Mesothelial cell of epicardium (in vitro differentiated cells): ENCODE data around the gene TTC9. TPM values are rescaled to one million over a fixed set of nuclear protein-coding genes. Genes with fewer than 3 reads are reported as not detected.

ENCODE experiments used
- DNase-seq, 2 experiments: peaks; one replicate each; pipeline ENCODE4 v3.0.0; 2021; ENCODE audit warnings: low spot score in 2 of 2; ENCODE audit not compliant: unreplicated experiment in 2 of 2
- H3K27ac Mint-ChIP-seq: 2 replicates; pipeline ENCODE4 v1.8.0; 2021; ENCODE audit warnings: mixed read lengths
- H3K27me3 Mint-ChIP-seq: 2 replicates; pipeline ENCODE4 v1.8.0; 2021; ENCODE audit warnings: low read depth, mixed read lengths
- H3K36me3 Mint-ChIP-seq: 2 replicates; pipeline ENCODE4 v1.8.0; 2021; ENCODE audit warnings: mixed read lengths
- H3K4me1 Mint-ChIP-seq: 2 replicates; pipeline ENCODE4 v1.8.0; 2021; ENCODE audit warnings: mixed read lengths
- H3K4me3 Mint-ChIP-seq: 2 replicates; pipeline ENCODE4 v1.8.0; 2021; ENCODE audit warnings: mild to moderate bottlenecking, moderate library complexity, mixed read lengths
- H3K9me3 Mint-ChIP-seq: 2 replicates; pipeline ENCODE4 v1.8.0; 2021; ENCODE audit warnings: mixed read lengths
- total RNA-seq: library from RNA; stranded (reverse); gene quantifications from 3 replicates; pipeline ENCODE4 v1.2.1, GENCODE V29; 2021
- TF ChIP-seq, protein P1 (sequence below): fragments of 200-600 bp; sonication (generic); IDR thresholded peaks from one replicate; pipeline ENCODE4 v1.5.0; 2021; ENCODE audit warnings: antibody characterized with exemption; ENCODE audit not compliant: unreplicated experiment

Gene TTC9
- total RNA-seq, 1 donor from 2014 or later, result 4.8 TPM

DNA sequence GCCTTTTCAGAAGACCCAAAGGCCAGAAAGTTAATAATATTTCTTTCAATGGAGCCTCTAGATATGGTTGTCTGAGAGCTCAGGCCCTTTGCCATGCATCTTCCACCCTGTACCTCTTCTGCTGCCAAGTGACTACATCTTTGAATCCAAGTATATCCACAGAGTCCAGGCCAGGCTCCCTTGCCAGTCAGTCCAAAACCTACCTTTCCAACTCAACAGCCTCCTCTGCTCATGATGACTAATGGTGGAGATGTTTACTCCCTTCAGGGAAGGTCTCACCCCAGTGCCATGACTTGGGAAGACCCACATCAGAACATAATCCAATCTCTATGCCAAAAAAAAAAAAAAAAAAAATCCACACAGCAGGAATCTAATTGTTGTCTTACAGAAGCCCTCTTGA is 20.4 kb downstream of the TTC9 start:
- TF ChIP-seq, protein P1, sequence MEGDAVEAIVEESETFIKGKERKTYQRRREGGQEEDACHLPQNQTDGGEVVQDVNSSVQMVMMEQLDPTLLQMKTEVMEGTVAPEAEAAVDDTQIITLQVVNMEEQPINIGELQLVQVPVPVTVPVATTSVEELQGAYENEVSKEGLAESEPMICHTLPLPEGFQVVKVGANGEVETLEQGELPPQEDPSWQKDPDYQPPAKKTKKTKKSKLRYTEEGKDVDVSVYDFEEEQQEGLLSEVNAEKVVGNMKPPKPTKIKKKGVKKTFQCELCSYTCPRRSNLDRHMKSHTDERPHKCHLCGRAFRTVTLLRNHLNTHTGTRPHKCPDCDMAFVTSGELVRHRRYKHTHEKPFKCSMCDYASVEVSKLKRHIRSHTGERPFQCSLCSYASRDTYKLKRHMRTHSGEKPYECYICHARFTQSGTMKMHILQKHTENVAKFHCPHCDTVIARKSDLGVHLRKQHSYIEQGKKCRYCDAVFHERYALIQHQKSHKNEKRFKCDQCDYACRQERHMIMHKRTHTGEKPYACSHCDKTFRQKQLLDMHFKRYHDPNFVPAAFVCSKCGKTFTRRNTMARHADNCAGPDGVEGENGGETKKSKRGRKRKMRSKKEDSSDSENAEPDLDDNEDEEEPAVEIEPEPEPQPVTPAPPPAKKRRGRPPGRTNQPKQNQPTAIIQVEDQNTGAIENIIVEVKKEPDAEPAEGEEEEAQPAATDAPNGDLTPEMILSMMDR, result no peak
- Mint-ChIP-seq H3K9me3 (no peaks in the 10 kb centered on the region), H3K4me1 (peaks cover 23% of the 10 kb centered on the region), H3K4me3 (no peak overlapping the region), H3K27ac (no peak overlapping the region), H3K36me3 (no peaks in the 10 kb centered on the region), H3K27me3 (no peaks in the 10 kb centered on the region)
- DNase-seq, result no peak

DNA sequence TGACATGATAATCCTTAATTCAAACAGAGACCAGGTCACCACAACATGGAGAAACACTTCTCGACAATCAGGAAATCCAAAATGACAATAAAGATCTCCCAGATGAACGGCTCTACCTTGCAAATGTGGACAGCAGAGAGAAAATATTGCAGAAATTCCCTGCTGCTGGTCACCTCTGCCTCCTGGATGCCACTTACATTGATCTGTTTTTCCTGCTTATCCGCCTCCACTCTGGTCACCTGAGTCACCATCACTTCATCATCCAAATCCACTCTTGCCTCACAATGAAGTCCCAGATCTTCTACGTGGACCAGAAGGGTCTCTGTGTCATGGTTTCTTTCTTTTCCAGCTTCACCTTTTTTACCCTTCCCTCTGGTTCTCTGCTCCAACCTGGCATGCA is 21.1 kb downstream of the TTC9 start:
- H3K27me3 Mint-ChIP-seq, result no peaks in the 10 kb centered on the region
- H3K4me1 Mint-ChIP-seq, result peaks cover 25% of the 10 kb centered on the region
- TF ChIP-seq, protein P1, result no peak
- no peaks in the 10 kb centered on the region for H3K9me3 Mint-ChIP-seq
- H3K27ac Mint-ChIP-seq, result no peak overlapping the region
- H3K36me3 Mint-ChIP-seq, result no peaks in the 10 kb centered on the region
- no peak for DNase-seq
- H3K4me3 Mint-ChIP-seq, result no peak overlapping the region

DNA sequence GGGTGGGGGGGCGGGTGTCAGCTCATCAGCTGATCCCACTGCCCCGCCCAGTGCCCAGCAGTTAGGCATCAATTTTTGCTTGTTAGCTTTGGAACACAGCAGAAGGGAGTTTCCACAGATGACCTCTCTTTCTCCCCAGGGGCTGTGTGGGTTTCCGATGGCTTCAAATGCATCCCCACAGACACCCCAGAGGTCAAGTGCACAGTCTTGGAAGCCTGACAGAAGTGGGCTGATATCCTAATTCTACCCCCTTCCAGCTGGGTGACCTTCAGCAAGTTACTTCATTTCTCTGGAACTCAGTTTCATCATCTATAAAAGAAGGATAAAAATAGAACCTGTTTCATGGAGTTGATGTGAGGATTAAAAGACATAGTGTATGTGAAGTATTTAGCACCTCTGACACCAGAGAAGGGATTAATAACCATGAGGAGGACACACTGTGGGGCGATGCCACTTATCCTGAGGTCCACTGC is 22.0 kb downstream of the TTC9 start:
- peaks cover 25% of the 10 kb centered on the region for H3K4me1 Mint-ChIP-seq

DNA sequence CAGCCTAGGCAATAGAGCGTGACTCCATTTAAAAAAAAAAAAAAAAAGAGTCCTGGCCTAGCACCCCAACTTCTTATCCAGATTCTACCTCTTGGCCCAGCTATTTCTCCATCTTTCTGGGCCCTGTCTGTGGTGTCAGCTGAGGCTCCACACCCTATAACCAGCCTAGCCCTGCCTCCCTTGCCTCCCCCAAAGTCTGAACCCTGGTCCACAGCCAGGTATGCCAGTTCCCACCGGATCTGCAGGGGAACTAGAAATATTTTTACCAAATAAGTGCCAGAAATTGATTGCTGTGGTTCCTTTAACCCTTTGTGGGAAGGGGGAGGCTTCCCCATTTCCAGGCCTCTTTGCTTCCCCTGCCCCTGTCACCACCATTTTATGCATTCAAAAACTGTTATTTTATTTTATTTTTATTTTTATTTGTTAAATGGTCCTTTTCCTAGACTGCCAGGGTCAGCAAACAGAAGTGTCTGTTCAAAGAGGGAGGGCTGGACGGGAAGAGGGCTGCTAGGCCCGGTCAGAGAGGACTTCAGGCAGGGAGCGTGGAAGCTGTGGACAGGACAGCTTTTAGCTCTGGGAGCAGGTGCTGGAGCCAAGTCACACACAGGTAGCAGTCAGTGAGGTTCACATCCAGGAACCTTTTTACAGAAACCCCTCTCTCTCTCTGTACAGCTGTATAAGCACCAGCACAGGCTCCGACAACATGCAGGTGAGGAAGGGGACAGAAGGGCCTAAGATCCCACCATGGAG is 23.2 kb downstream of the TTC9 start:
- Mint-ChIP-seq H3K27me3 (no peaks in the 10 kb centered on the region), H3K36me3 (peaks cover 4% of the 10 kb centered on the region), H3K9me3 (no peaks in the 10 kb centered on the region), H3K4me3 (no peak overlapping the region), H3K4me1 (peaks cover 25% of the 10 kb centered on the region), H3K27ac (peak overlapping the region; percentile 98)
- no peak for DNase-seq
- TF ChIP-seq, protein P1, result no peak

More for the DNA sequence above, 22.0 kb downstream of the TTC9 start:
- TF ChIP-seq, protein P1, result no peak
- Mint-ChIP-seq H3K36me3 (peaks cover 4% of the 10 kb centered on the region), H3K27me3 (no peaks in the 10 kb centered on the region), H3K27ac (no peak overlapping the region), H3K9me3 (no peaks in the 10 kb centered on the region), H3K4me3 (no peak overlapping the region)
- DNase-seq, result no peak

DNA sequence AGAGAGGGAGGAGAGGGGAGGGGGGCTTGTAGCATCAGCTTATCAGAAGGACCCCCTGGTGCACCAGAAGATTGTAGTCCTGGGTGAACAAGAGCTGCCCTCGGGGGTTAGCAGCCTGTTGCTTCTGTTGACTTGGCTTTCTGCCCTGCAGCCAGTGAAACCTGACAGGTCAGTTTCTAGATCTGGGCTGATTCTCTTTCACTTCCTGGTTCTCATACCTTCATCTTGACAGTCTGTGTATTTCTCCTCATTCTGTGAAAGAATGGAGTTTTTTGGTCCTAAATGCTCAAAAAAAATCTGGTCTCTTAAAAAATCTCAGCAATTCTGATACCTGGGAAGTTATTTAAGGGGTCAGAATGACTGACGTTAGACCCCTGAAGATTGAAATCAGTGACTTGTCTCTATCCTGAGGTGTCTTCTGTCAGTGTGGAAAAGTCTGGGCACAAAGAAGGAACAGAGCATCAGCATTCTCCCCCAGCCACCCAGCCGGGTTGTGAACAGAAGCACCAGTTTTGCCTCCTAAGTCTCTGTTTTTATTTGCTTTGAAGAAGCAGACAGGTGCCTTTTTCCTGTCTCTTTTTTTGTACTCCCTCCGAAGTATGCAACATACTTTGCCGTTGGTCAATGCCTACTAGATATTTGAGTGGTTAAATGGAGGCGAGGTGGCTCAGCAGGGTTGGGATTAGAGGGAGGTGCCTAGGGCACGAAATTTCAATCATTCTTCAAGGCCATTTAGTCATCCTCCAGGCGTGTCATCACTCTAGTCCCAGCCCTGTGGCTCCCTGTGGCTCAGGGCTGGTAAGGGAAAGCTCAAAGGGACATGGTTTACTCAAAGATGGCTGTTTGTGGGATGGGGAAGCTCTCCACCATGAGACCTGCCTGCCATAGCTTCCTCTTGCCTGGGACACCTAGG is 24.0 kb downstream of the TTC9 start:
- Mint-ChIP-seq H3K36me3 (peaks cover 4% of the 10 kb centered on the region), H3K9me3 (no peaks in the 10 kb centered on the region), H3K4me1 (peaks cover 25% of the 10 kb centered on the region), H3K4me3 (peak overlapping the region; percentile 2), H3K27ac (peak overlapping the region; percentile 98), H3K27me3 (no peaks in the 10 kb centered on the region)
- TF ChIP-seq, protein P1, result no peak
- peak in 1 of 2 experiments; percentile 61 for DNase-seq
